IPS-18c (cell line): ENCODE data around the gene DGKI.
"Not testable (repeated sequence)": the region's sequence is repeated elsewhere in the genome, so short reads cannot be mapped to it uniquely, and the experiment has no call there.

ENCODE experiments used
- H3K4me3 ChIP-seq: 2 replicates; pipeline ENCODE4 v1.7.0; 2013; ENCODE audit warnings: low read depth, mild to moderate bottlenecking, low read length, moderate library complexity; ENCODE audit not compliant: insufficient read depth
- H3K9me3 ChIP-seq: one replicate; pipeline ENCODE4 v1.6.1; 2013; ENCODE audit warnings: mild to moderate bottlenecking, low read length, moderate library complexity; ENCODE audit not compliant: control insufficient read depth, insufficient read depth

The DGKI gene

GRCh38 chr7:137741443-137741842, 105.3 kb downstream of the DGKI start:
- Histone ChIP-seq H3K9me3 (no peaks in the 10 kb centered on the region), H3K4me3 (no peak overlapping the region)

- Histone ChIP-seq H3K9me3 (no peaks in the 10 kb centered on the region), H3K4me3 (no peak overlapping the region)
These were observed 112.6 kb downstream of the DGKI start for GRCh38 chr7:137734221-137734620.

- Histone ChIP-seq H3K9me3 (no peaks in the 10 kb centered on the region), H3K4me3 (no peak overlapping the region)
These were observed 114.6 kb downstream of the DGKI start for GRCh38 chr7:137732168-137732567.

GRCh38 chr7:137731436-137731835, 115.3 kb downstream of the DGKI start:
- Histone ChIP-seq H3K9me3 (no peaks in the 10 kb centered on the region), H3K4me3 (no peak overlapping the region)

DNA sequence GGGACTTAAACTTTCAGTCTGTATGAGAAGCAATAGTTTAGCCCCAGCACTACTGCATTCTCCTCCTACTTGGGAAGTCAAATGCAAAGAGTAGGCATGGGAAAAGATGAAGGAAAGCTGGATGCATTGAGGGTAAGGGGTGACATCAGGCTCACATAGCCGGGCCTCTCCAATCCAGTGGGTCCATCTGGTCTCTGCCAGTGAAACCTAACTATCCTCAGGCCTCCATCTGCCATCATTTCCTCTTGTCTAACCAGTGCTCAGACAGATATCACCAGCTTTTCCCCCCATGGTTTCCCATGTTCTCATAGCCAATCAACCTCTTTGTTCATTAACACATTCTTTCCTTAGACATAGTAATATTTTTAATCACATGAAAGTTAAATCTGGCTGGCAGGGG, 118.3 kb downstream of the DGKI start:
- Histone ChIP-seq H3K9me3 (no peaks in the 10 kb centered on the region), H3K4me3 (no peak overlapping the region)

- H3K9me3 ChIP-seq = no peaks in the 10 kb centered on the region
- H3K4me3 ChIP-seq = no peak overlapping the region
These were observed 119.4 kb downstream of the DGKI start for GRCh38 chr7:137727413-137727812.

DNA sequence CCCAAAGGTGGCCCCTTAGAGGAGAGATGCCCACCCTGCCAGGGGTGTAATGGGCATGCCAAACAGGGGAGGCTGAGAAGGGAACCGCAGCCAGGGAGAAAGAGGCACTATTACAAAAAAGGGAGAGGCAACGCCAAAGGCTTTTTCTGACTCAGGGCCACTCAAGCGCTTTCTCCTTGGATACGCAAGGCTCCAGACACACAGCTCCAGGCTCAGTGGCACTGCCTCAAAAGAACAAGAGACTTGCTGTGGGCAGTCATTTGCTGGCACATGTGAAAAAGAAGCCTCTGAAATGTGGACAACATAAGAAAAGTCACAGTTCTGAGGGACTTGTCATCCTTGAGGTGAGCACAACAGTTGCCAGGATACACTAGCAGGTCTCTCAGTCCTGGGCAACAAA, 128.4 kb downstream of the DGKI start:
- Histone ChIP-seq H3K4me3 (no peak overlapping the region), H3K9me3 (no peaks in the 10 kb centered on the region)

GRCh38 chr7:137717811-137718271, 128.9 kb downstream of the DGKI start:
- Histone ChIP-seq H3K4me3 (no peak overlapping the region), H3K9me3 (no peaks in the 10 kb centered on the region)

DNA sequence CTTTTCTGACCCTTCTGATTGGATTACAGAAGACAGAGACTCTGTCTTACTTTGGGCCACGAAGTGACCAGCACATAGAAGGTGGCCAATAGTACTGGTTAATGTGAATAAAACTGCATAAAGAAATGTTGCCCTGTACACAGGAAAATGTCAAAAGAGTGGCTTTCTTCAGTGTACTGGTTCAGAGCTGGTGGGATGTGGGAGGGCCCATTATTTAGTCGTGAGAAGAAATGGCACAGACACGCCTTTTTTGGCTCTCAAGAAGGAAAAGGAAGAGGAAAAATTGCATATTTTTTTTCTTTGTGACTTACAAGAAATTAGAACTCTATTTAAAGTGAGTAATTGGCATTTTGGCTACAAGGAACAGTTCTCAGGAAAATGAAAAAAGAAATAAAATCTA, 129.7 kb downstream of the DGKI start:
- Histone ChIP-seq H3K9me3 (no peaks in the 10 kb centered on the region), H3K4me3 (no peak overlapping the region)

DNA sequence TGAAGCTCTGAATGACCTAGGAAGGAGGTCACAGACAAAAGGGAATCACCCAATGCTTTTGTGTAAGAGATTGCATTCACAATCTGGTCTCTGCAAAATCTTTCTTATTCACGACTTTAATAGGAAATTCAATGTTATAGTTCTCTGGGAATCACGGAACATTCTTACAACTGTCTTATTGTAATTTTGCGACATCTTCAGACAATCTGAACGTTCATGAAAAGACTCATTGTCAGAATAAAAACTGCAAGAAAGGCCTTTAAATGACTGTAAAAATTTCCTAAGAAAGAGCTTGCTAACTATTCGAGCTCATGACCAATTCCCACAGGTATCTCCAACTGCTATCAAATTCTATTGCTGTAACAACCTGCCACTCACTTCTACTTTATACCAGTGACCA, 130.7 kb downstream of the DGKI start:
- Histone ChIP-seq H3K4me3 (no peak overlapping the region), H3K9me3 (no peaks in the 10 kb centered on the region)

- H3K9me3 ChIP-seq = no peaks in the 10 kb centered on the region
- H3K4me3 ChIP-seq = no peak overlapping the region
These were observed 131.2 kb downstream of the DGKI start for GRCh38 chr7:137715533-137715932.

DNA sequence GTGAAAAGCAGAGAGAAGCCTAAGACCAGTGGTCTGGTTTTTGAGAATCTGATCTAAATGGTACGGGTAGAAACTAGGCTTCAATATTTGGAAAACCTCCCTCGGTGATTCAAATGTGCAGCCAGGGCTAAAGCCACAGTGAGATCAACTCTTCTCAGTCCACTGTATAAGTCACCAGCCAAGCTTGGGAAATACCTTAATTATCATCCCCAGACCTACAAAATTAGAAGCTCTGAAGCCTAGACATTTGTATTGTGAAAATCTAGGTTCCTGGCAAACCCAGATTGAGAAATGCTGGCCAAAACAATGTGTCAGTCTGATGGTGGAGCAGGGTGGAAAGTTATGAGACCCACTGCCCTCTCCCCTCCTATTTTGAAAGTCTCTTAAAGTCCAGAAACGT, 131.7 kb downstream of the DGKI start:
- no peaks in the 10 kb centered on the region for H3K9me3 ChIP-seq
- no peak overlapping the region for H3K4me3 ChIP-seq

- not testable (repeated sequence) for H3K9me3 ChIP-seq
These were observed 140.4 kb downstream of the DGKI start for GRCh38 chr7:137706330-137706729.

GRCh38 chr7:137704723-137705122, 142.1 kb downstream of the DGKI start:
- H3K9me3 ChIP-seq = no peaks in the 10 kb centered on the region
- no peak overlapping the region for H3K4me3 ChIP-seq

More at GRCh38 chr7:137706330-137706729, 140.4 kb downstream of the DGKI start:
- not testable (repeated sequence) for H3K4me3 ChIP-seq

GRCh38 chr7:137703291-137704010, 143.3 kb downstream of the DGKI start:
- Histone ChIP-seq H3K9me3 (no peaks in the 10 kb centered on the region), H3K4me3 (no peak overlapping the region)

- Histone ChIP-seq H3K9me3 (no peaks in the 10 kb centered on the region), H3K4me3 (no peak overlapping the region)
These were observed 149.8 kb downstream of the DGKI start for GRCh38 chr7:137696988-137697387.

GRCh38 chr7:137696376-137696775, 150.4 kb downstream of the DGKI start:
- Histone ChIP-seq H3K4me3 (no peak overlapping the region), H3K9me3 (no peaks in the 10 kb centered on the region)

GRCh38 chr7:137695942-137696341, 150.8 kb downstream of the DGKI start:
- Histone ChIP-seq H3K9me3 (no peaks in the 10 kb centered on the region), H3K4me3 (no peak overlapping the region)

- H3K4me3 ChIP-seq = no peak overlapping the region
- no peaks in the 10 kb centered on the region for H3K9me3 ChIP-seq
These were observed 151.3 kb downstream of the DGKI start for GRCh38 chr7:137695494-137695893.
